K562 (cell line): ENCODE data around the gene B3GLCT. TPM values are rescaled to one million over a fixed set of nuclear protein-coding genes. Genes with fewer than 3 reads are reported as not detected.

ENCODE experiments used
- CBX8 ChIP-seq: fragments of 200-600 bp; sonication (generic); IDR thresholded peaks from 2 replicates; pipeline ENCODE4 v1.6.1; 2012; ENCODE audit warnings: borderline replicate concordance, mixed run types, low read depth, mild to moderate bottlenecking, moderate library complexity, mixed read lengths, low read length, control low read depth, inconsistent platforms; ENCODE audit not compliant: poor library complexity, severe bottlenecking; ENCODE audit errors: extremely low read depth
- HNRNPLL ChIP-seq: fragments of 200-400 bp; formaldehyde crosslinking; IDR thresholded peaks from 2 replicates; pipeline ENCODE4 v1.6.1; 2017; ENCODE audit warnings: low read length, low read depth, mild to moderate bottlenecking; ENCODE audit not compliant: poor library complexity, severe bottlenecking
- PHB2 ChIP-seq: fragments of 450-650 bp; IDR thresholded peaks from 2 replicates; pipeline ENCODE4 v1.6.1; 2017; ENCODE audit warnings: low read depth
- PHF20 ChIP-seq: fragments of 450-650 bp; IDR thresholded peaks from 2 replicates; pipeline ENCODE4 v1.6.1; 2018; ENCODE audit not compliant: partially characterized antibody
- PML ChIP-seq: IDR thresholded peaks from 2 replicates; pipeline ENCODE4 v1.6.1; 2012; ENCODE audit warnings: low read length, inconsistent platforms
- PTRF ChIP-seq: fragments of 450-650 bp; IDR thresholded peaks from 2 replicates; pipeline ENCODE4 v1.6.1; 2016; ENCODE audit warnings: mild to moderate bottlenecking, missing genetic modification characterization, missing compliant biosample characterization
- ZKSCAN3 ChIP-seq: fragments of 250-450 bp; sonication (Bioruptor Pico); IDR thresholded peaks from 2 replicates; pipeline ENCODE4 v1.4.0; 2020
- polyA plus RNA-seq, 8 experiments: library from polyadenylated mRNA; depleted of rRNA in 4 of 8; stranded (reverse) in 5 of 8; unstranded in 3 of 8; fragments of >200 nt; fragmentation: Nextera tagmentation in 2 of 8; fragmentation: Illumina TruSeq in 1 of 8; extraction: Ambion mirVana in 2 of 8; extraction: Trizol in 1 of 8; gene quantifications; 2 replicates each; pipeline versions ENCODE4 v1.2.1 to v1.2.3, GENCODE V29; 2011 to 2014; ENCODE audit warnings: inconsistent platforms in 1 of 8, missing spikeins in 1 of 8
- total RNA-seq, 7 experiments: library from RNA; depleted of rRNA in 6 of 7; stranded (reverse); fragments of >200 nt in 6 of 7; fragmentation: Illumina TruSeq in 2 of 7; extraction: Trizol in 2 of 7; gene quantifications; 2 replicates each; pipeline versions ENCODE4 v1.2.1 to v1.2.3, GENCODE V29; 2011 to 2021; ENCODE audit warnings: low replicate concordance in 1 of 7
- TF ChIP-seq, protein P1 (sequence below): sonication (generic); formaldehyde crosslinking; IDR thresholded peaks from 2 replicates; pipeline ENCODE4 v1.8.1; 2023; ENCODE audit warnings: mild to moderate bottlenecking, missing genetic modification reagents
- TF ChIP-seq, protein P2 (sequence below): fragments of 450-650 bp; IDR thresholded peaks from 2 replicates; pipeline ENCODE4 v1.6.1; 2018; ENCODE audit warnings: mild to moderate bottlenecking, low read depth; ENCODE audit not compliant: partially characterized antibody

B3GLCT gene
- total and polyA plus RNA-seq, 9 of the 15 experiments (the other 6 are each of a cell fraction or from before 2014, with no cell fraction given): 1.1 to 5.1 (median 2.9) TPM

GRCh38 chr13:31225998-31226675 is 26.4 kb downstream of the B3GLCT start (continued):
- TF ChIP-seq, protein P1, sequence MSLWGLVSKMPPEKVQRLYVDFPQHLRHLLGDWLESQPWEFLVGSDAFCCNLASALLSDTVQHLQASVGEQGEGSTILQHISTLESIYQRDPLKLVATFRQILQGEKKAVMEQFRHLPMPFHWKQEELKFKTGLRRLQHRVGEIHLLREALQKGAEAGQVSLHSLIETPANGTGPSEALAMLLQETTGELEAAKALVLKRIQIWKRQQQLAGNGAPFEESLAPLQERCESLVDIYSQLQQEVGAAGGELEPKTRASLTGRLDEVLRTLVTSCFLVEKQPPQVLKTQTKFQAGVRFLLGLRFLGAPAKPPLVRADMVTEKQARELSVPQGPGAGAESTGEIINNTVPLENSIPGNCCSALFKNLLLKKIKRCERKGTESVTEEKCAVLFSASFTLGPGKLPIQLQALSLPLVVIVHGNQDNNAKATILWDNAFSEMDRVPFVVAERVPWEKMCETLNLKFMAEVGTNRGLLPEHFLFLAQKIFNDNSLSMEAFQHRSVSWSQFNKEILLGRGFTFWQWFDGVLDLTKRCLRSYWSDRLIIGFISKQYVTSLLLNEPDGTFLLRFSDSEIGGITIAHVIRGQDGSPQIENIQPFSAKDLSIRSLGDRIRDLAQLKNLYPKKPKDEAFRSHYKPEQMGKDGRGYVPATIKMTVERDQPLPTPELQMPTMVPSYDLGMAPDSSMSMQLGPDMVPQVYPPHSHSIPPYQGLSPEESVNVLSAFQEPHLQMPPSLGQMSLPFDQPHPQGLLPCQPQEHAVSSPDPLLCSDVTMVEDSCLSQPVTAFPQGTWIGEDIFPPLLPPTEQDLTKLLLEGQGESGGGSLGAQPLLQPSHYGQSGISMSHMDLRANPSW: no peak
- TF ChIP-seq PHF20 (no peak), PTRF (no peak), ZKSCAN3 (CRISPR knock-in tag) (no peak), CBX8 (no peak), PML (no peak), HNRNPLL (no peak), PHB2 (no peak)
- TF ChIP-seq, protein P2, sequence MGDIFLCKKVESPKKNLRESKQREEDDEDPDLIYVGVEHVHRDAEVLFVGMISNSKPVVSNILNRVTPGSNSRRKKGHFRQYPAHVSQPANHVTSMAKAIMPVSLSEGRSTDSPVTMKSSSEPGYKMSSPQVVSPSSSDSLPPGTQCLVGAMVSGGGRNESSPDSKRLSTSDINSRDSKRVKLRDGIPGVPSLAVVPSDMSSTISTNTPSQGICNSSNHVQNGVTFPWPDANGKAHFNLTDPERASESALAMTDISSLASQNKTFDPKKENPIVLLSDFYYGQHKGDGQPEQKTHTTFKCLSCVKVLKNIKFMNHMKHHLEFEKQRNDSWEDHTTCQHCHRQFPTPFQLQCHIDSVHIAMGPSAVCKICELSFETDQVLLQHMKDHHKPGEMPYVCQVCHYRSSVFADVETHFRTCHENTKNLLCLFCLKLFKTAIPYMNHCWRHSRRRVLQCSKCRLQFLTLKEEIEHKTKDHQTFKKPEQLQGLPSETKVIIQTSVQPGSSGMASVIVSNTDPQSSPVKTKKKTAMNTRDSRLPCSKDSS: no peak
